Endothelial cell of umbilical vein (primary cell): ENCODE data around the gene LSM3.

ENCODE experiments used
- EZH2 ChIP-seq: IDR thresholded peaks from 2 replicates; pipeline ENCODE4 v1.6.1; 2012; ENCODE audit warnings: borderline replicate concordance, low read depth, mild to moderate bottlenecking, moderate library complexity, low read length, inconsistent platforms; ENCODE audit not compliant: severe bottlenecking
- FOS ChIP-seq: IDR thresholded peaks from 2 replicates; pipeline ENCODE4 v1.6.1; 2011; ENCODE audit warnings: mild to moderate bottlenecking, low read length, moderate library complexity, borderline replicate concordance; ENCODE audit not compliant: insufficient read depth
- TF ChIP-seq, protein P1 (sequence below), 2 donors: IDR thresholded peaks; 1 replicate in 1 of 2; 2 replicates in 1 of 2; pipeline ENCODE4 v1.5.1; 2011; ENCODE audit warnings: low read length in 2 of 2, mild to moderate bottlenecking in 2 of 2, moderate library complexity in 2 of 2, control low read depth in 1 of 2, inconsistent platforms in 1 of 2, low read depth in 1 of 2; ENCODE audit not compliant: insufficient read depth in 1 of 2; ENCODE audit errors: extremely low read depth in 1 of 2

DNA sequence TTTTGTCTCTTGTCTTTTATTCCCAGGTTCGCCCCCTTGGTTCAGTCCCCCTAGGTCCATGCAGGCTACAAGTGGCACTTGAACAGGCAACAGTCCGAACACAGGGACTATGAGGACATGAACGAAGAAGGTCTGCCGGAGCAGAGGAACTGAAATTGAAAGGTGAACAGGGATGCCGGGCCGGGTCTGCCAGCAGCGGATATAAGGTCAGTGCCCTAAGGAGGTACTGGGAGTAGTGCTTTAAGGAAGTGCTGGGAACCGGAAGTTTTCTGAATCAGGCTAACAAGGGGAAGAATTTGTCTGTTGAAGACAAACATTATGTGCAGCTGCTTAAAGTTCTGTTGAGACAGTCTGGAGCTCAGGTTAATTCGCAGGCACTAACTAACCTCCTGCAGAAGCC is 46.8 kb downstream of the LSM3 start:
- TF ChIP-seq, protein P1, sequence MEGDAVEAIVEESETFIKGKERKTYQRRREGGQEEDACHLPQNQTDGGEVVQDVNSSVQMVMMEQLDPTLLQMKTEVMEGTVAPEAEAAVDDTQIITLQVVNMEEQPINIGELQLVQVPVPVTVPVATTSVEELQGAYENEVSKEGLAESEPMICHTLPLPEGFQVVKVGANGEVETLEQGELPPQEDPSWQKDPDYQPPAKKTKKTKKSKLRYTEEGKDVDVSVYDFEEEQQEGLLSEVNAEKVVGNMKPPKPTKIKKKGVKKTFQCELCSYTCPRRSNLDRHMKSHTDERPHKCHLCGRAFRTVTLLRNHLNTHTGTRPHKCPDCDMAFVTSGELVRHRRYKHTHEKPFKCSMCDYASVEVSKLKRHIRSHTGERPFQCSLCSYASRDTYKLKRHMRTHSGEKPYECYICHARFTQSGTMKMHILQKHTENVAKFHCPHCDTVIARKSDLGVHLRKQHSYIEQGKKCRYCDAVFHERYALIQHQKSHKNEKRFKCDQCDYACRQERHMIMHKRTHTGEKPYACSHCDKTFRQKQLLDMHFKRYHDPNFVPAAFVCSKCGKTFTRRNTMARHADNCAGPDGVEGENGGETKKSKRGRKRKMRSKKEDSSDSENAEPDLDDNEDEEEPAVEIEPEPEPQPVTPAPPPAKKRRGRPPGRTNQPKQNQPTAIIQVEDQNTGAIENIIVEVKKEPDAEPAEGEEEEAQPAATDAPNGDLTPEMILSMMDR (IDR thresholded peaks at IDR 0.05; ENCODE audit: extremely low read depth in 1 of 2, insufficient read depth in 1 of 2, low read depth in 1 of 2, low read length in 2 of 2) = no peak
- TF ChIP-seq EZH2 = no peak
- no peak for TF ChIP-seq FOS
